CD4-positive, alpha-beta T cell treated with Interleukin-6 at 100 ng/mL for 8 hours (primary cell): Measurements from ENCODE around the gene TMEM9B.
"Not testable (repeated sequence)": the region's sequence is repeated elsewhere in the genome, so short reads cannot be mapped to it uniquely, and the experiment has no call there.

Experiments
- DNase-seq: peaks from one replicate; pipeline ENCODE4 v3.0.0-alpha.2; 2020; ENCODE audit warnings: mixed read lengths, low spot score

Gene TMEM9B

DNA sequence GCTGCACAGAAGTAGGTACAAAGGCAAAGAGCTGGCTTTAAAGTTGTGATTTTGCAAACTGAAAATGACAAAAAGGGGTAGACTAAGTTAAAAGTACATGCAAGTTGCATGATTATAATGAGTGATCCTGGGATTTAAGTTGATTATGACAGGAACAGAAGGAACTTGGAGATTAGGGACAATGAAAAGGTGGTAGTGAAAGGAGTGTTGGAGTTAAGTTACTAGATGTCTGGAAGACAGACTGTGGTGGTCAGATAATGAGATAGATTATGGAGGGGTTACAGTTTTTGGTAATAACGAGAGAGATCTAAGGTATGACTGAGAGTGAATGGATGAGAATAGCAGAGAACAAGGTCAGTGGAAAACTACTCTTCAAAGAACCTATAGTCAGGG, 7.7 kb upstream of the TMEM9B start:
- DNase-seq, result no peak

- no peak for DNase-seq
These were observed 7.1 kb upstream of the TMEM9B start for GRCh38 chr11:8971196-8971923.

DNA sequence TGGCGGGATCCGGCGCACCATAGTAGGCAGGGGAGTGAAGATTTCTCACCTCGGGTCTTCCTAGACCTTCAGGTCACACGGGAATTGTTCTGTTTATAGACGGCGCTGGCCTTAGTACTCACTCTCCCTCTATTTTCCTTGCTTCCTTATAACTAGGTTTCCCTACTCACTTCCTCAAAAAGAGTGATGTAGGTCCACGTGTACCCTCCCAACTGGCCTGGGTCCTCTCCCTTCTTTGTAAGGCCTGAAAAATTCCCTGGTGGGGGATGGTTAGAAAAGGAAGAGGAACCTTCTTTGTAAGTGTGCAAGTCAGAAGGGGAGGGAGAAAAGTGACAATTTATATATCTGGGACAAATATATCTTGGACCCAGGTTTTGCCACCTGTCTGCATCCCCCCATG, 2.9 kb upstream of the TMEM9B start:
- no peak for DNase-seq

GRCh38 chr11:8963569-8964323, 496 bp downstream of the TMEM9B start:
- DNase-seq, result peak; percentile 71

- DNase-seq, result no peak
These were observed 1.4 kb downstream of the TMEM9B start for GRCh38 chr11:8962841-8963240.

GRCh38 chr11:8961401-8961800, 2.8 kb downstream of the TMEM9B start:
- no peak for DNase-seq

DNA sequence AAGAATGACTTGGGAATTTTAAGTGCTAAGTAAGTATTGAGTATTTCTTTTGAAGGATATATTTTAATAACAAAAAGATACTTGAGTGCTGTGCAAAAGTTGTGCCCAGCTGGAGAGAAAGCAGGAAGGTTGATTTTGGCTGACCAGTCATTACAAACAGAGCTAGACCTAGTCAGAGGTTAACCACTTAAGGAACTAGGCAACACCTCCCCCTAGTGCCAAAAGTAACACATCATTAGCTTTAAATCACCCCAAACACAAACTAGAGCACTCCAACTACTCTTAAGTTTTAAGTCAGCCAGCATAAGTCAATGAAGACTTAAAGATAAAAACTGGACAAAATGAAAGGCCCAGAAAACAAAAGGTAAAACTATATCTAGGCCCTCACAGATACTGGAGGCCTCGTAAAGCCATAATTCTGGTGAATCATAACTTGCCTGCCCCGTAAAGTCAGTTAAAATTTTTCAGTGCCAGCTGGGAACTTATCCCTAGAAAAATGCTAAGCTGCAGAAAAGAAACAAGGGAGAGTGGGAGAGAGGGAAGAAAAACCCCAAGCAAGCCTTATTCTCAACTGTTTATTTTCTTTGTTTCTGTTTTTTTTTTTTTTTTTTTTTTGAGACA, 4.6 kb downstream of the TMEM9B start:
- peak; percentile 28 for DNase-seq

DNA sequence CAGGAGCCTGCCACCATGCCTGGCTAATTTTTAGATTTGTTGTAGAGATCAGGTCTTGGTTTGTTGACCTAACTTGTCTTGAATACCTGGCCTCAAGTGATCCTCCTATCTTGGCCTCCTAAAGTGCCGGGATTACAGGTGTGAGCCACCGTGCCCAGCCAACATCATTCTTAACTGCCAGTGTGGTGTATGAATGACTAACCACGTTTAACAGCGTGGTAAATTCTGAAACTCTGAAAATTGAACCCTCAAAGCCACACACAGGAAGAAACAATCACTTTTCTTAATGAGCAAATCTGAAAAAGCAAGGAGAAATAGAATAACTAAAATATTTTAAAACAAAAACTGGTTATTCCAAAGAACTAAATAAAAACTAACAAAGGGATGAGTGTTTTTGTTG, 7.4 kb downstream of the TMEM9B start:
- DNase-seq, result no peak

DNA sequence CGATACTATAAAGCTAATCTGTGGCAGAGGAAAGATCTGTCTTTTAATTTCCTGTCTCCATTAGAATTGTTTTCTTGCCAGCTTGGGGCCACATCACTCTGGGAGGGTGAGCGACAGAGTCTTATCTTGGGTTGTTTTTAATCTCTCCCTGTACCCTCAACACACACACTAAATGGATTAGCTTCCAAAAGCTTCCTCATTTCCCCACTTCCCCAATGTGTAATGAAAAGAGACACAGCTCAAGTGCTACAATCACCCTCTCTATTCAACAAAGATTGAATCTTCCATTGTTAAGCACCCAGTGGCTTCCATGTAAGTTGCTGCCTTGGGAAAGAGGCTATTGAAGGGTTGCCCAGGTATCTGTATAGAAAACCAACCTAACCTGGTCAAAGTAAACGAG, 15.4 kb downstream of the TMEM9B start:
- DNase-seq, result no peak

DNA sequence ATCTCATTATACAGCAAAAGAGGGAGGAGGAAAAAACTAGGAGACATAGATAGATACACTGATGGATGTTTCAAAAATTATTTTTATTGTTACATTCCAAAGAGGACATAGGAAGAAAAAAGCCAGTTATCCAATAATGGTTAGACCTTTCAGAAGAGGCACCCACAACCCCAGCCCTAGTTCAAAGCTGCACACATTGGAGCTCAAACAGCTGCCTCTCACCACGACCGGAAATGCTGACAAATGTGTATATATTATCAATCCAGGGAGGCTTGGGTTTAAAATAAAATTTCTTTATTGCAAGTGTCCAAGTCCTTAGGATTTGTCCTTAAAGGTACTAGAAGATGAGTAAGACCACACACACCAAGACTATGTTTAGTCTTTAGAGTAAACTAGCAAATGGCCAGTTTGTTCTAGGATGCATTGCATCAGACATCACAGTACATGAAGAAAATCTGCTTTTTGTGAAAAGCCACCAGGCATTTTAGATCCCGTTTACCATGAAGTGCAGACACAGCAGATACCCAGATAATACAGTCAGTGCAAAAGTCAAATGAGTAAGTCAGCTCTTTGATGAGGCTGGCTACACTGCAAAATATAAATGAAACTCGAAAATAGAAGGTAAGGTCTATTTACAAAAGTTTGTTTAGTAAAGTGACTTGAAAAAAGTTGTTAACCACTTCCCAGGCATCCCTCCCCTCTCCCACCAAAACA, 16.9 kb downstream of the TMEM9B start:
- no peak for DNase-seq

DNA sequence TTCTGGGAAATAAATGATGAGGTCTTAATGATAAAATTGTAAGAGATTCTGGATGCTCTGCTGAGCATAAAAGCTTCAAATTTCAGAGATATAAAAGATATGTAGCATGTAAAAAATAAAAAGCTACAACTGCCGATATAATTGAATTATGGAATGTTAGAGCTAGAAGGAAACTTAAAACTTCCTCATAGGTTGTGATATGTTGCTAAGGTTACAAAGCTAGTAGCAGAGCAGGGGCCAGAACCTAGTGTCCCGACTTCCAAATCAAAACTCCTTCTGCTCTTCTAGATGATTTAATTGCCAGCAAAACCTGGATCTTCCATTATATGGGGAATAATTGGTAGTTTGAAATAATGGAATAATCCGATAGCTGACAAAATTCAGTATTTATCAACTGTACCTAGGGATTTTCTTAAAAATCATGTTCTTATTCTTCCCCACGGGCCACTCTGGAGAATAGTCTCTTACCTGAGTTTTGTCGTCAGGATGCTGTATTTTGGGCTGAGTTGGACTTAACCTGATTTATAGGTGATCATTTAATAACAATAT, 21.6 kb downstream of the TMEM9B start, which contains the start of gene ASCL3:
Gene ASCL3, minus strand, starts transcription at position 499 of the 549 bp plus-strand sequence. CDS start 4,855 bp downstream, outside the sequence.
- no peak for DNase-seq

DNA sequence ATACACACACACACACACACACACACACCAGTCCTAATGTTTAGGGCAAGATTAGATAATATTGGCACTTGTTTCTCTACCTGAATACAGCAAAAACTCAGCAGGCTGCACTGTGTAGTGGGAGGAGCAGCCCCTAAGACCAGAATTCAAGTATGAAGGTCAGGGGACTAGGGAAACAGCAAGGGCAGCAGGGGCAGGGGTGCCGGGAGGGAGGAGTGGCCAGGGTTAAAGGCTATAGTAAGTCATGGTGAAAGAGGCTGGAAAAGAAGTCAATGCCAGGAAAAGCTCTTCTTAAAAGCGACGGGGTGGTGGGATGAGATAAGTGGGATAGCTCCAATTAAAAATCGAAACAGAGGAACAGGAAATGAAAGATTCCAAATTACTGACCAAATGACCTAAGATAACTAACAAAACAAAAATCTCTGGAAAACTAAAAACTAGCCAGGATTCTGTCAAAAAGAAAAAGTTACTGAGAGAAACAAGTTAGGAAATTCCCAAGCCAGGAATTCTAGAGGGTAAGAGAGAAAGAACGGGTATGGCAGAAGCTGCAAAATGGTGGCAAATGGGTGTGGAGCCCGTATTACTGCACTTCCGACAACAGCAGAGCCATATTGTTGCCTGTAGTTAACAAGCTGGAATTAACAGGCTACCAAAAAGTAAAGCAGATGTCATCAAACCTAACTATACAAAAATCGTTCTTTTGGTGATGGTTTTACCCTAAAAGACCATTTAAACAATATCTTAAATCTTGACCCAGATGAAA, 22.7 kb downstream of the TMEM9B start:
- no peak for DNase-seq

DNA sequence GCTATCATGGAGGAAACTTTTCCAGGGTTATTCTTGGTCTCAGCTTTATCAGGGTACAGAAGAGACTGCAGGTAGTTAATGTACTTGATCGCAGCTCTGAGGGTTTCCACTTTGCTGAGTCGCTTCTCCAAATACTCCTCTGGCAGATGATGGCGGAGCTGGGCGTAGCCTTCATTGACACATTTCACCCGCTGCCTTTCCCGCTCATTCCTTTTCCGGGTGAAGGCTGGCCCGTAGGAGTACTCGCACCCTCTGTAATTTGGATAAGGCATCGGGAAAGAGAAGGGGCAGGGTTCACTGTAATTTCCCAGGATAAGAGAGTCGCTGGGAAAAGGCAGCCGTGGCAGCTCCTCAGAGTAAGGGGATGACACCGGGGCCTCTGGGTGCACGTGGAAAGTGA, 26.6 kb downstream of the TMEM9B start:
- DNase-seq, result no peak

DNA sequence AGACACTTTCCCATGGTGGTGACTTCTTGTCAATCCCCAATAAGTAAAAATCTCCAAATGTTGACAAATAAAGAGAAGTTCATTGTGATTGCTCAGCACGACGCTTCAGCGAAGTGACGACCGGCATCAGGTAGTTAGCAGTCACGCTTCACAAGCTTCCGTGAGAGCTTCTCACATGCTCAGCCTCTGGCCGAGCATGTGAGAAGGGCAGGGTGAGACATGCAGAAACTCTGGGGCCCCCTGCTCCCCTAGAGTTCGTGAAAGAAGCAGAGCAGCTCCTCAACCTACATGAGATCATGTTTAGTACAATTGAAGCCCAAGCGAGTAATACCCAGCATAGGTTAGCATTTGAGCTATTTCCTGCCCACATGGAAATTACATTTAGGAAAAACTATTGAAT, 27.1 kb downstream of the TMEM9B start:
- DNase-seq, result no peak

GRCh38 chr11:8935789-8936188, 28.5 kb downstream of the TMEM9B start:
- DNase-seq, result not testable (repeated sequence)

DNA sequence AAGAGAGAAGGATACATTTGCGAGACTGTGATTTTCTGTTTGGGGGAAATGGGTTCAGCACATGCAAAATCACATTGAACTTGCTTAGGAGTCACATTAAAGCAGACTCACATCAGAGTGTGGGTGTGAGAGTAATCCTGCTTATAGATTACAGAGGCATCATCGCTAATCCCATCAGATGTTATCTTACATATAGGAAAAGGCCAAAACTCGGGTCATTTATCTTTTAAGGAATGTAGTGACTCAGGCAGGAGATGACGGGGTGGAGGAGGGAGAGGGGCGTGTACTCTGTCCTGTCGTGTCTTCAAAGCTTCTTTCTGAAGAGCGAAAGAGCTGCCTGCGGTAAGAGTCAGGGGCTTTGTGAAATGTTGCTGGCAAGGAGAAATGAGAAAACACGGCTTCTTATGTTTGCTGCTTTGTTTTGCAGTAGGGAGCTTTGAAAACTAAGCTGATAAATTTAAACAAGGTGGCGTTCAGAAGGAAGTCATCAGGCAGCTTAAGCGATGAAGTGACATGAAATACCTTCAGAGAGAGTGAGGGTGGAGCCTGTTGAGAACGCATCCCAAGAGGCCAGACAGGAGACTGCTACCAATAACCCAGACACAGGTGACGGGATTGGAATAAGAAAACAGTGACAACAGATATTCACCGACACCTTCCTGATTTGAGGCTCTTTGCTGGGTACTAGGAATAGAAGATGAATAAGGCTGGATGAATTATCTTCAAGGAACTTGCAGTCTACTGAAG, 29.3 kb downstream of the TMEM9B start:
- DNase-seq, result no peak

- DNase-seq, result no peak
These were observed 30.3 kb downstream of the TMEM9B start for GRCh38 chr11:8933931-8934330.

DNA sequence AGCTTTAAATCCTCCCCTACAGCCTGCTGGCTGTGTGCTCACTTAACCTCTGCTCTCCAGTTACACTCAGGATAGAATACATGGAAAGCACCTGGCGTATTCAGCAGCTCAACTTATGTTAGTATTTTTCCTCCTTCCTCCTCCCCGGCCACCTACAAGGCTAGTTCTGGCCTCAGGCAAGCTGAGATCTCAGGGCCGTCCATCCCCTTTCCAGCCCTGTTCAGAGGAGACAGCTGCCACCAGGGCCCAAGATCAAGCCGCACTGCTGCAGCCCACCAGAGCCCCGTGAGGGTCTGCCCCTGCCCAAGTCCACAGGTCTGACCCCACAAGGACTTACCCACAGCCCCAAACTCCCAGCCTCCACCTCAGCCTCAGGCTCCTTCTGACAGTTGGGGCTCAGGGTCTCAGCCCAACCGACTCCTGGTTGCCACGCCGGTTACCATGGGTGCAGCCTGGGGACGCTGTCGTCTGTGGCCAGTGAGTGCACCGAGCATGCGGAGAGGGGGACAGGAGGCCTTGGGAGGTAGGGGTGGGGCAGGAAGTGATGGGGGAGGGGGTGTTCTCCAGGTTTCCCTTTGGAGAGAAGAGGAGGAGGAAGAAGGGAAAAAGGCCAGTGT, 31.6 kb downstream of the TMEM9B start, which contains the start of gene C11orf16:
Gene C11orf16, minus strand, starts transcription at position 384 of the 617 bp plus-strand sequence. CDS start 639 bp downstream, outside the sequence.
- no peak for DNase-seq

DNA sequence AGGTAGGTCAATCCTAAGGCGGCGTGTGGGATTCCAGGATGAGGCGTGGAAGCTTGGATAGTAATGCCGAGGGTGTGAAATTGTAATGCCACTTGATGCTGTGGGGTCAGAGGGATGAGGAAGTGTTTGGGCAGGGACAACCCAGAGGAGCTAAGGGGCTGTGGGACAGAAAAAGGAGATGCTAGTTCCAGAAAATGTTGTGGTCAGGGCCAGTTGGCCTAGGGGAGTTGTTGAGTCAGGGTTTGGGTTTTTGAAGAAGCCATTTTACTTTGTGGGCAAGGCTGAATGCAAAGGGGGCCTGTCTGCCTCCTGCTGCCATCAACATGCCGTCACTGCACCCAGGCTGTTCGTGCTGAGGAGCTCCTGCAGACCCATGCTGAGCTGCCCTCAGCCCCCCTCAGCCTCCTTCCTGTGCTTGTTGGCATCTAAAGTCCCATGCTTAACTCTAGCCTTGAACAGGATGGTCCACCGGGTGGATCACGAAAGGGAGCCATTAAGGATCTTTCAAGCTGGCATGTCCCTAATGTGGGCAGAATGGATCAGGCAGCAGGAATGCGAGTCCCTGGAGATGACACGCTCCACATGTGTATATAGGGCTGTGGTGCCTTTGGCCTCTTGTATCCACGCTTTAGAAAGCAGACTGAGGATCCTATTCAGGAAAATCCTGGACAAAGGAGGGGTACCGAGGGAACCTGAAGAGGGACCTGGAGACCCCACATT, 33.6 kb downstream of the TMEM9B start:
- no peak for DNase-seq
